HepG2 (cell line): ENCODE data around the gene MINDY3. TPM values are rescaled to one million over a fixed set of nuclear protein-coding genes. Genes with fewer than 3 reads are reported as not detected.

Experiments
- ATAC-seq: fragments of 200-7000 bp; cut with Tn5 transposase; 3 replicates; pipeline ENCODE4 v1.9.1; 2020; ENCODE audit warnings: mild to moderate bottlenecking, moderate library complexity
- BruUV-seq: library from RNA; stranded (reverse); fragments of 400-500 nt; replicated peaks from 2 replicates; lab custom pipeline; 2021; lab: Mats Ljungman, UMichigan
- CTCF ChIA-PET: fragments of 300-600 bp; formaldehyde crosslinking; extraction: SDS; loops from one replicate; lab custom pipeline; 2021; ENCODE audit warnings: low total read pairs, inconsistent platforms, low intra/inter-chr PET ratio; lab: Yijun Ruan, JAX
- POLR2A ChIA-PET: fragments of 350-600 bp; sonication (Branson Sonifier 250); formaldehyde crosslinking; loops from one replicate; lab custom pipeline; 2020; ENCODE audit warnings: antibody characterized with exemption, inconsistent platforms; lab: Yijun Ruan, JAX
- DNase-seq: peaks from one replicate; pipeline ENCODE4 v3.0.0-alpha.2; 2015; ENCODE audit warnings: low spot score
- FAIRE-seq: peaks from 3 replicates; lab custom pipeline; 2011; peaks lifted over from hg19 to GRCh38; lab: Jason Lieb, UNC
- H2AFZ ChIP-seq: one replicate; pipeline ENCODE4 v1.6.1; 2011; ENCODE audit warnings: low read length, inconsistent platforms
- H3K27ac ChIP-seq: fragments of 300-600 bp; 3 replicates; pipeline ENCODE4 v1.8.0; 2011; ENCODE audit warnings: mixed run types, mild to moderate bottlenecking, mixed read lengths, low read length, inconsistent platforms; ENCODE audit not compliant: insufficient read depth; ENCODE audit errors: extremely low read length
- H3K27me3 ChIP-seq, 2 experiments: fragments of 200-600 bp in 1 of 2; 2 replicates in 1 of 2; 3 replicates in 1 of 2; pipeline versions ENCODE4 v1.6.0 to v1.8.0; 2011; ENCODE audit warnings: low read length in 2 of 2, mild to moderate bottlenecking in 2 of 2, moderate library complexity in 2 of 2, inconsistent platforms in 1 of 2; ENCODE audit not compliant: insufficient read depth in 2 of 2, control insufficient read depth in 1 of 2
- H3K36me3 ChIP-seq, 2 experiments: fragments of 200-600 bp in 1 of 2; replicated peaks in 1 of 2; 2 replicates in 1 of 2; 3 replicates in 1 of 2; pipeline versions ENCODE4 v1.5.1 to v1.8.0; 2011; ENCODE audit warnings: low read length in 2 of 2, inconsistent platforms in 1 of 2; ENCODE audit not compliant: insufficient read depth in 2 of 2, control insufficient read depth in 1 of 2
- H3K4me1 ChIP-seq: 2 replicates; pipeline ENCODE4 v1.5.1; 2012; ENCODE audit warnings: low read length, inconsistent platforms; ENCODE audit not compliant: insufficient read depth
- H3K4me2 ChIP-seq: 2 replicates; pipeline ENCODE4 v1.6.0; 2011; ENCODE audit warnings: low read depth, low read length, inconsistent platforms
- H3K4me3 ChIP-seq, 3 experiments: fragments of 200-600 bp in 1 of 3; sonication (generic), shearing (Covaris generic) in 1 of 3; replicated peaks in 1 of 3; 2 replicates each; pipeline ENCODE4 v1.5.1; 2011 to 2016; ENCODE audit warnings: low read length in 3 of 3, inconsistent platforms in 2 of 3, low read depth in 2 of 3, mild to moderate bottlenecking in 2 of 3, control low read depth in 1 of 3, mixed read lengths in 1 of 3; ENCODE audit not compliant: insufficient read depth in 1 of 3
- H3K79me2 ChIP-seq: one replicate; pipeline ENCODE4 v1.6.1; 2011; ENCODE audit warnings: low read length, inconsistent platforms; ENCODE audit not compliant: insufficient read depth
- H3K9ac ChIP-seq: 2 replicates; pipeline ENCODE4 v1.6.0; 2011; ENCODE audit warnings: mild to moderate bottlenecking, low read depth, low read length, inconsistent platforms; ENCODE audit not compliant: insufficient read depth
- H3K9me3 ChIP-seq: 2 replicates; pipeline ENCODE4 v1.5.1; 2012; ENCODE audit warnings: mild to moderate bottlenecking, low read length
- H4K20me1 ChIP-seq: 2 replicates; pipeline ENCODE4 v1.6.0; 2011; ENCODE audit warnings: inconsistent platforms, mild to moderate bottlenecking, low read length, moderate library complexity; ENCODE audit not compliant: insufficient read depth
- FOSL1 ChIP-seq: sonication (generic); formaldehyde crosslinking; IDR thresholded peaks from 2 replicates; pipeline ENCODE4 v1.9.0; 2021; ENCODE audit warnings: missing genetic modification reagents, borderline replicate concordance
- GLI4 ChIP-seq: sonication (generic); formaldehyde crosslinking; IDR thresholded peaks from 2 replicates; pipeline ENCODE4 v1.5.1; 2020; ENCODE audit warnings: missing genetic modification reagents, mild to moderate bottlenecking, moderate library complexity, borderline replicate concordance
- KLF12 ChIP-seq: sonication (generic); formaldehyde crosslinking; IDR thresholded peaks from 2 replicates; pipeline ENCODE4 v1.4.0; 2020; ENCODE audit warnings: missing genetic modification reagents, borderline replicate concordance
- KMT2B ChIP-seq: IDR thresholded peaks from 2 replicates; pipeline ENCODE4 v1.6.1; 2016; ENCODE audit warnings: missing genetic modification reagents, missing compliant biosample characterization
- MAFK ChIP-seq, 2 experiments: IDR thresholded peaks in 1 of 2; conservative IDR thresholded peaks in 1 of 2; 2 replicates each; pipeline ENCODE4 v1.6.1; 2011; ENCODE audit warnings: improper control_type of control experiment in 2 of 2, low read length in 2 of 2
- NBN ChIP-seq: fragments of 450-650 bp; conservative IDR thresholded peaks from 2 replicates; pipeline ENCODE4 v1.6.1; 2017
- SALL1 ChIP-seq: sonication (generic); formaldehyde crosslinking; IDR thresholded peaks from 2 replicates; pipeline ENCODE4 v1.8.0; 2022; ENCODE audit warnings: mild to moderate bottlenecking, missing genetic modification reagents
- STAG1 ChIP-seq: sonication (generic); formaldehyde crosslinking; IDR thresholded peaks from 2 replicates; pipeline ENCODE4 v1.4.0; 2020; ENCODE audit warnings: missing genetic modification reagents
- THAP11 ChIP-seq: IDR thresholded peaks from 2 replicates; pipeline ENCODE4 v1.6.1; 2016; ENCODE audit warnings: missing biosample characterization, missing genetic modification reagents
- U2AF1 ChIP-seq: fragments of 200-400 bp; formaldehyde crosslinking; optimal IDR thresholded peaks from 2 replicates; pipeline ENCODE3; 2017; ENCODE audit warnings: mild to moderate bottlenecking, low read depth, low read length
- ZFP82 ChIP-seq: sonication (generic); formaldehyde crosslinking; IDR thresholded peaks from 2 replicates; pipeline ENCODE4 v1.5.1; 2020; ENCODE audit warnings: mild to moderate bottlenecking, missing genetic modification reagents, borderline replicate concordance
- ZNF225 ChIP-seq: sonication (generic); formaldehyde crosslinking; IDR thresholded peaks from 2 replicates; pipeline ENCODE4 v1.4.0; 2020; ENCODE audit warnings: mild to moderate bottlenecking, missing genetic modification reagents
- ZNF256 ChIP-seq: sonication (generic); formaldehyde crosslinking; conservative IDR thresholded peaks from 2 replicates; pipeline ENCODE4 v1.4.0; 2020; ENCODE audit warnings: missing genetic modification reagents
- ZNF326 ChIP-seq: sonication (generic); formaldehyde crosslinking; IDR thresholded peaks from 2 replicates; pipeline ENCODE4 v1.4.0; 2020; ENCODE audit warnings: missing genetic modification reagents, borderline replicate concordance
- ZNF33B ChIP-seq: sonication (generic); formaldehyde crosslinking; IDR thresholded peaks from 2 replicates; pipeline ENCODE4 v1.5.1; 2020; ENCODE audit warnings: mild to moderate bottlenecking, missing genetic modification reagents
- ZNF382 ChIP-seq: sonication (generic); formaldehyde crosslinking; IDR thresholded peaks from 2 replicates; pipeline ENCODE4 v1.5.0; 2020; ENCODE audit warnings: missing genetic modification reagents, mild to moderate bottlenecking, borderline replicate concordance
- ZNF841 ChIP-seq: sonication (generic); formaldehyde crosslinking; IDR thresholded peaks from 2 replicates; pipeline ENCODE4 v1.8.1; 2023; ENCODE audit warnings: missing genetic modification reagents, borderline replicate concordance
- WGBS: methylation state at CpG from one replicate; pipeline ENCODE4 v1.1.6; 2017; ENCODE audit warnings: low lambda C conversion rate; 5-methylcytosine and 5-hydroxymethylcytosine counted together
- in situ Hi-C: cut with HindIII; loops from 2 replicates; pipeline ENCODE4 v1.10.0; 2017; ENCODE audit warnings: low pct_unique_long_range_greater_than_20kb; ENCODE audit not compliant: extremely low pct_ligation_motif_present
- intact Hi-C: fragments of 100-400 bp; cut with micrococcal nuclease; formaldehyde crosslinking; loops from one replicate; pipeline ENCODE4 v1.10.0; 2022; ENCODE audit not compliant: unreplicated experiment
- polyA plus RNA-seq, 8 experiments: library from polyadenylated mRNA; depleted of rRNA in 3 of 8; stranded (reverse) in 7 of 8; unstranded in 1 of 8; fragments of >200 nt; fragmentation: Illumina TruSeq in 4 of 8; extraction: Trizol in 4 of 8; gene quantifications; 2 replicates each; pipeline versions ENCODE4 v1.2.1 to v1.2.3, GENCODE V29; 2011 to 2016; ENCODE audit warnings: low read depth in 4 of 8, missing spikeins in 1 of 8, mixed read lengths in 1 of 8; ENCODE audit not compliant: insufficient read depth in 1 of 8
- total RNA-seq, 5 experiments: library from RNA; depleted of rRNA; stranded (reverse); fragments of >200 nt; fragmentation: Illumina TruSeq; extraction: Trizol; gene quantifications; 2 replicates each; pipeline ENCODE4 v1.2.3, GENCODE V29; 2016; ENCODE audit warnings: low read depth in 1 of 5
- TF ChIP-seq, protein P1 (sequence below): sonication (generic); formaldehyde crosslinking; IDR thresholded peaks from 2 replicates; pipeline ENCODE4 v1.8.1; 2023; ENCODE audit warnings: mild to moderate bottlenecking, missing genetic modification reagents
- TF ChIP-seq, protein P2 (sequence below): sonication (generic); formaldehyde crosslinking; IDR thresholded peaks from 2 replicates; pipeline ENCODE4 v1.4.0; 2020; ENCODE audit warnings: missing genetic modification reagents

MINDY3 gene
- total and polyA plus RNA-seq, 2 of the 13 experiments (the other 11 are each of a cell fraction or from before 2014, with no cell fraction given), result 6.4 to 17.5 TPM

DNA sequence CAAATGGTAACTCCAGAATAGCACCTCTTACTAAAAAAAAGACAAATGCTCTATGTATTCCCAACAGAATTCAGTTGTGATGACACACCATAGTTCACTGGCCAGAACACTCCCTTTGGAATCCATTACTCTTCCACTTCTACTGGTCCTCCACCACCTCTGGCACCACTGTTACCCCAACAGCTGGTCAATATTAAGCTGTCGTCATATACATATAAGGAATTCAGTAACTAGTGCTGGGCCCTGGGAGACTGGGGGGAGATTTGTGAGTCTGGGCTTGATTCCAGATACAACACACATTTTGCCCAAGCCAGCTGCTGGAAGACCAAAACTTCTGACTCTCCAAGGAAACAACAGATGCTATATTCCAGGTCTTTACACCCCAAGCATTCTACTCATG lies 114.6 kb downstream of the MINDY3 start:
- TF ChIP-seq, protein P1, sequence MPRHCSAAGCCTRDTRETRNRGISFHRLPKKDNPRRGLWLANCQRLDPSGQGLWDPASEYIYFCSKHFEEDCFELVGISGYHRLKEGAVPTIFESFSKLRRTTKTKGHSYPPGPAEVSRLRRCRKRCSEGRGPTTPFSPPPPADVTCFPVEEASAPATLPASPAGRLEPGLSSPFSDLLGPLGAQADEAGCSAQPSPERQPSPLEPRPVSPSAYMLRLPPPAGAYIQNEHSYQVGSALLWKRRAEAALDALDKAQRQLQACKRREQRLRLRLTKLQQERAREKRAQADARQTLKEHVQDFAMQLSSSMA (CRISPR knock-in tag), result no peak
- TF ChIP-seq ZNF841 (CRISPR knock-in tag) (no peak), THAP11 (CRISPR knock-in tag) (no peak), SALL1 (CRISPR knock-in tag) (no peak), ZNF33B (CRISPR knock-in tag) (no peak), ZNF225 (CRISPR knock-in tag) (no peak), STAG1 (no peak), KMT2B (CRISPR knock-in tag) (no peak), ZFP82 (CRISPR knock-in tag) (no peak), NBN (no peak), ZNF256 (CRISPR knock-in tag) (no peak), U2AF1 (no peak), FOSL1 (CRISPR knock-in tag) (no peak), KLF12 (CRISPR knock-in tag) (no peak), MAFK (conservative IDR thresholded peaks at IDR 0.05 in 1 of 2, IDR thresholded peaks at IDR 0.05 in 1 of 2; ENCODE audit: low read length in 2 of 2) (no peak), ZNF326 (CRISPR knock-in tag) (no peak), GLI4 (no peak), ZNF382 (CRISPR knock-in tag) (no peak)
- TF ChIP-seq, protein P2, sequence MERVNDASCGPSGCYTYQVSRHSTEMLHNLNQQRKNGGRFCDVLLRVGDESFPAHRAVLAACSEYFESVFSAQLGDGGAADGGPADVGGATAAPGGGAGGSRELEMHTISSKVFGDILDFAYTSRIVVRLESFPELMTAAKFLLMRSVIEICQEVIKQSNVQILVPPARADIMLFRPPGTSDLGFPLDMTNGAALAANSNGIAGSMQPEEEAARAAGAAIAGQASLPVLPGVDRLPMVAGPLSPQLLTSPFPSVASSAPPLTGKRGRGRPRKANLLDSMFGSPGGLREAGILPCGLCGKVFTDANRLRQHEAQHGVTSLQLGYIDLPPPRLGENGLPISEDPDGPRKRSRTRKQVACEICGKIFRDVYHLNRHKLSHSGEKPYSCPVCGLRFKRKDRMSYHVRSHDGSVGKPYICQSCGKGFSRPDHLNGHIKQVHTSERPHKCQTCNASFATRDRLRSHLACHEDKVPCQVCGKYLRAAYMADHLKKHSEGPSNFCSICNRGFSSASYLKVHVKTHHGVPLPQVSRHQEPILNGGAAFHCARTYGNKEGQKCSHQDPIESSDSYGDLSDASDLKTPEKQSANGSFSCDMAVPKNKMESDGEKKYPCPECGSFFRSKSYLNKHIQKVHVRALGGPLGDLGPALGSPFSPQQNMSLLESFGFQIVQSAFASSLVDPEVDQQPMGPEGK (CRISPR knock-in tag), result no peak
- no peak overlapping the region for H2AFZ ChIP-seq
- no peaks in the 10 kb centered on the region for H3K36me3 ChIP-seq
- ChIA-PET CTCF (no interaction called here), POLR2A (no interaction called here)
- H3K4me3 ChIP-seq, result no peak overlapping the region
- H3K4me1 ChIP-seq, result no peaks in the 10 kb centered on the region
- no TSS peak for BruUV-seq
- no peaks in the 10 kb centered on the region for H4K20me1 ChIP-seq
- 64% methylated on average over 1 of the region's 1 CpG for WGBS
- H3K9ac ChIP-seq, result no peak overlapping the region
- no peak overlapping the region for H3K4me2 ChIP-seq
- H3K9me3 ChIP-seq, result no peaks in the 10 kb centered on the region
- in situ Hi-C loops, result no loop called here
- no peak overlapping the region for H3K27ac ChIP-seq
- DNase-seq (no peak), ATAC-seq (no peak), FAIRE-seq (no peak)
- H3K27me3 ChIP-seq, result peaks cover 0 to 2% of the 10 kb centered on the region in 2 experiments; a peak in 1 of 5 replicates
- H3K79me2 ChIP-seq, result no peaks in the 10 kb centered on the region
- intact Hi-C loops, result no loop called here
